SK-N-MC (cell line): ENCODE data around the gene DVL3.

Source experiments
- EZH2 ChIP-seq: fragments of 200-600 bp; sonication (generic); IDR thresholded peaks from one replicate; pipeline ENCODE4 v1.6.1; 2017; ENCODE audit warnings: antibody characterized with exemption
- FOXP2 ChIP-seq: optimal IDR thresholded peaks from 2 replicates; pipeline ENCODE3; 2011; ENCODE audit warnings: mild to moderate bottlenecking, moderate library complexity; ENCODE audit not compliant: insufficient read depth; ENCODE audit errors: extremely low read length, control extremely low read depth
- POLR2AphosphoS5 ChIP-seq: IDR thresholded peaks from 2 replicates; pipeline ENCODE4 v1.6.1; 2012; ENCODE audit warnings: mild to moderate bottlenecking, low read depth, low read length, borderline replicate concordance

- TF ChIP-seq POLR2AphosphoS5 (no peak), FOXP2 (no peak), EZH2 (no peak)
Observed at GRCh38 chr3:184129012-184129411, 26.2 kb upstream of the DVL3 start.
